Measurements from ENCODE around the gene DNAJB13.
A peak's percentile ranks its signal among the peaks of the same experiment; 100 is the strongest.
"Not testable (repeated sequence)": the region's sequence is repeated elsewhere in the genome, so short reads cannot be mapped to it uniquely, and the experiment has no call there.

The DNAJB13 gene

GRCh38 chr11:73950869-73951710, at the start of gene DNAJB13:
Gene DNAJB13, plus strand, starts transcription at chr11:73951026. Its CDS starts 44 bp downstream, at chr11:73951070.
- DNase-seq (ENCODE audit: low spot score), result peak; percentile 56

GRCh38 chr11:73902303-73902702, 48.5 kb upstream of the DNAJB13 start:
- DNase-seq (ENCODE audit: low spot score), result no peak

GRCh38 chr11:73907191-73907590, 43.6 kb upstream of the DNAJB13 start:
- DNase-seq (ENCODE audit: low spot score), result no peak

GRCh38 chr11:73912026-73912425, 38.8 kb upstream of the DNAJB13 start:
- no peak for DNase-seq (ENCODE audit: low spot score)

- DNase-seq (ENCODE audit: low spot score), result no peak
These were observed 37.4 kb upstream of the DNAJB13 start for GRCh38 chr11:73913472-73913871.

- no peak for DNase-seq (ENCODE audit: low spot score)
These were observed 36.5 kb upstream of the DNAJB13 start for GRCh38 chr11:73914284-73914683.

GRCh38 chr11:73916435-73916834, 34.4 kb upstream of the DNAJB13 start:
- no peak for DNase-seq (ENCODE audit: low spot score)

- no peak for DNase-seq (ENCODE audit: low spot score)
These were observed 29.6 kb upstream of the DNAJB13 start for GRCh38 chr11:73921180-73921579.

GRCh38 chr11:73929388-73929787, 21.4 kb upstream of the DNAJB13 start:
- DNase-seq (ENCODE audit: low spot score), result no peak

GRCh38 chr11:73931039-73931645, 19.7 kb upstream of the DNAJB13 start:
- DNase-seq (ENCODE audit: low spot score), result peak; percentile 81

GRCh38 chr11:73931951-73932350, 18.9 kb upstream of the DNAJB13 start:
- no peak for DNase-seq (ENCODE audit: low spot score)

GRCh38 chr11:73932781-73933180, 18.0 kb upstream of the DNAJB13 start:
- DNase-seq (ENCODE audit: low spot score), result no peak

- not testable (repeated sequence) for DNase-seq (ENCODE audit: low spot score)
These were observed 14.8 kb upstream of the DNAJB13 start for GRCh38 chr11:73936047-73936446.

- DNase-seq (ENCODE audit: low spot score), result no peak
These were observed 11.7 kb upstream of the DNAJB13 start for GRCh38 chr11:73939096-73939495.

GRCh38 chr11:73940801-73941570, 9.8 kb upstream of the DNAJB13 start:
- DNase-seq (ENCODE audit: low spot score), result no peak

- DNase-seq (ENCODE audit: low spot score), result no peak
These were observed 8.8 kb upstream of the DNAJB13 start for GRCh38 chr11:73942010-73942409.

GRCh38 chr11:73944085-73944484, 6.7 kb upstream of the DNAJB13 start:
- no peak for DNase-seq (ENCODE audit: low spot score)

- DNase-seq (ENCODE audit: low spot score), result no peak
These were observed 5.9 kb upstream of the DNAJB13 start for GRCh38 chr11:73944901-73945300.

GRCh38 chr11:73945396-73945795, 5.4 kb upstream of the DNAJB13 start:
- DNase-seq (ENCODE audit: low spot score), result no peak

GRCh38 chr11:73946798-73947458, 3.9 kb upstream of the DNAJB13 start:
- DNase-seq (ENCODE audit: low spot score), result no peak

- DNase-seq (ENCODE audit: low spot score), result no peak
These were observed 1.6 kb upstream of the DNAJB13 start for GRCh38 chr11:73949246-73949645.

GRCh38 chr11:73949912-73950311, 914 bp upstream of the DNAJB13 start:
- no peak for DNase-seq (ENCODE audit: low spot score)
